Measurements from ENCODE around the gene PTPRD.

- no peak for TF ChIP-seq POLR2AphosphoS5 (IDR thresholded peaks at IDR 0.05; ENCODE audit: low read depth, low read length)
- TF ChIP-seq POLR2A (IDR thresholded peaks at IDR 0.05; ENCODE audit: low read depth, low read length) = no peak
- TF ChIP-seq TAF1 (IDR thresholded peaks at IDR 0.05; ENCODE audit: borderline replicate concordance, low read depth, low read length) = no peak
Measured at GRCh38 chr9:8394341-8394740, 2218.5 kb downstream of the PTPRD start.

Data from GM12892 (cell line).